Endothelial cell of umbilical vein (primary cell): Measurements from ENCODE around the gene MPZL3.

ENCODE experiments used
- CTCF ChIP-seq, 2 donors: IDR thresholded peaks; 1 replicate in 1 of 2; 2 replicates in 1 of 2; pipeline ENCODE4 v1.5.1; 2011; ENCODE audit warnings: low read length in 2 of 2, mild to moderate bottlenecking in 2 of 2, moderate library complexity in 2 of 2, control low read depth in 1 of 2, inconsistent platforms in 1 of 2, low read depth in 1 of 2; ENCODE audit not compliant: insufficient read depth in 1 of 2; ENCODE audit errors: extremely low read depth in 1 of 2
- EZH2 ChIP-seq: IDR thresholded peaks from 2 replicates; pipeline ENCODE4 v1.6.1; 2012; ENCODE audit warnings: borderline replicate concordance, low read depth, mild to moderate bottlenecking, moderate library complexity, low read length, inconsistent platforms; ENCODE audit not compliant: severe bottlenecking
- MAX ChIP-seq: IDR thresholded peaks from 2 replicates; pipeline ENCODE4 v1.6.1; 2011; ENCODE audit not compliant: insufficient read depth, insufficient read length
- MYC ChIP-seq: IDR thresholded peaks from one replicate; pipeline ENCODE4 v1.6.1; 2011; ENCODE audit warnings: mild to moderate bottlenecking, low read depth, low read length

- TF ChIP-seq MYC: no peak
- no peak for TF ChIP-seq MAX
- TF ChIP-seq EZH2: no peak
- TF ChIP-seq CTCF (IDR thresholded peaks at IDR 0.05; ENCODE audit: extremely low read depth in 1 of 2, insufficient read depth in 1 of 2, low read depth in 1 of 2, low read length in 2 of 2): no peak
These were observed 31.7 kb upstream of the MPZL3 start for GRCh38 chr11:118283756-118284350.
